ENCODE measurements around the gene POLN. TPM values are rescaled to one million over a fixed set of nuclear protein-coding genes. Genes with fewer than 3 reads are reported as not detected.
"Not testable (repeated sequence)": the region's sequence is repeated elsewhere in the genome, so short reads cannot be mapped to it uniquely, and the experiment has no call there.

POLN gene
- total RNA-seq, 1 donor from 2014 or later, result 7.6 TPM

DNA sequence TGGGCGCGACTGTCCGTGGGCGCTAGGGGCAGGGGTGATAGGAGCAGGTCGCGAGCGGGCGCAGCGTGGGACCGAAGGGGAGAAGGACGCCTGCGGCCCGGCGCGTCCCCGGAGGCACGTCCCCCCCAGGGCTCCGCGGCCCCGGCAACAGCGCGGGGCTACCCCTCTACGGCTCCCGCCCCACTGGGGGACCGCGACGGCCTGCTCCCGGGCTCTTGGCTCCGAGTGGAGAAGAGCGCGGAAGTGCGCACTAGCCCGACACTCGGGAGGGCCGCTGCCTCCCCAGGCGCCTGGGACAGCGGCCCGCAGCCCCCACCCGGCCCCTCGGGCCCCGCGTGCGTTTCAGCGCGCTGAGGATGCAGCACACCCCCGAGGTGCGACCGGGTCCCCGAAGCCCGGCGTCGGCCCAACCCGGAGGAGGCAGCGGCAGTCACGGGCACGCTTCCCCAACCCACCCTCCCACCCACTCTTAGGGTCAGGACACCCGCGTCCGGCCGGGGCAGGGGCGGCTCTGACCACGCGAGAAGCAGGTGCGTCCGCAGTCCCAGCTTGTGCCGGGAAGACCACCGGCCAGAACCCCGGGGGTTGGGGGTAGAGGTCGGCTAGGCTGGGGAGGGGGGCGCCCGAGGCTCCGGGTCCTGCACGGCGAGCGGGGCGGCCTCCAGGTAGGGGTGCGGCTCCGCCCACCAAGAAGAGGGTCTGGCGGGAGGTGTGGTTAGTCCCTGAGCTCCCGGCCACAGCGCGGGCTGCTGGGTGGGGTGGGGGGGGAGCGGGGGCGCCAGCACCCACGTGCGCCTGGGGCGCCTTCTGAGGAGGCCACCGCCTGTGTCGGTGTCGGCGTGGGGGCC, 201.3 kb downstream of the POLN start:
- DNase-seq, result no peak

DNA sequence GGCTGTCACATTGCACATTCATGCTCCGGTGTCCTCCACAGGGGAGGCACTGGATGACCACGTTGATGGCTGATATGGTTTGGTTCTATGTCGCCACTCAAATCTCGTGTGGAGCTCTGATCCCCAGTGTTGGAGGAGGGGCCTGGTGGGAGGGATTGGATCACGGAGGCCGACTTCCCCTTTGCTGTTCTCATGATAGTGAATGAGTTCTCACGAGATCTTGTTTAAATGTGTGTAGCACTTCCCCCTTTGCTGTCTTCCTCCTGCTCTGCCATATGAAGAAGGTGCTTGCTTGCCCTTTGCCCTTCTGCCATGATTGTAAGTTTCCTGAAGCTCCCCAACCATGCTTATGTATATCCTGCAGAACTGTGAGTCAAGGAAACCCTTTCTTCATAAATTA, 205.1 kb downstream of the POLN start:
- DNase-seq, result no peak

DNA sequence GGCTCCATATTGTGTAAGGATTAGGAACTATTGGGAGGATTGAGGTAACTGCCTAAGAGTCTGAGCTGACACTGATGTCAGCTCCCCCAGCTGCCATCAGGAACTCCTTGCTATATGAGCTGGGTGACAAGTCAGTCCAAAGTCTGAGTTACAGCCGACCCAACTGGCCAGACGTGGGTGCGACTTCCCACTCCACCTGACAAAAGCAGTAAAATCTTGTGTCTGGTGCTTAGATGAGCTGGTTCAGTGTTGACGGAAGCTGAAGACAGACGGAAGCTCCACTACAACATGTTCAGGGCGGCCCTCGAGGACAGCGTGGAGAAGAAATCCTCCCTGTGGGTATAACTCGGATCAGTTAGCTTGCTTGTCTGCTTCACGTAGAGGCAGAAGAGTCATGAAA, 205.6 kb downstream of the POLN start:
- DNase-seq, result no peak

DNA sequence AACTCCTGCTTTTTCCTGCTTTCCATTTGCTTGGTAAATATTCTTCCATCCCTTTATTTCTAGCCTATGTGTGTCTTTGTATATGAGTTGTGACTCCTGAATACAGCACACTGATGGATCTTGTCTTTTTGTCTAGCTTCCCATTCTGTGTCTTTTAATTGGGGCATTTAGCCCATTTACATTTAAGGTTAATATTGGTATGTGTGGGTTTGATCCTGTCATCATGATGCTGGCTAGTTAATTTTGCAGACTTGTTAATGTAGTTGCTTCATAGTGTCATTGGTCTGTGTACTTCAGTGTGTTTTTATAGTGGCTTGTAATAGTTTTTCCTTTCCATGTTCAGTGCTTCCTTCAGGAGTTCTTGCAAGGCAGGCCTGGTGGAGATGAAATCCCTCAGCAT, 210.8 kb downstream of the POLN start:
- DNase-seq, result not testable (repeated sequence)

DNA sequence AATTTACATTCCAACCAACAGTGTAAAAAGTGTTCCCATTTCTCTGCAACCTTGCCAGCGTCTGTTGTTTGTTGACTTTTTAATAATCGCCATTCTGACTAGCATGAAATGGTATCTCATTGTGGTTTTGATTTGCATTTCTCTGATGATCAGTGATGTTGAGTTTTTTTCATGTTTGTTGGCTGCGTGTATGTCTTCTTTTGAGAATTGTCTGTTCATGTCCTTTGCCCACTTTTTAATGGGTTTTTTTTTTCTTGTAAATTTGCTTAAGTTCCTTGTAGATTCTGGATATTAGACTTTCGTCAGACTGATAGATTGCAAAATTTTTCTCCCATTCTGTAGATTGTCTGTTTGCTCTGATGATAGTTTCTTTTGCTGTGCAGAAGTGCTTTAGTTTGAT, 214.8 kb downstream of the POLN start:
- DNase-seq, result not testable (repeated sequence)

DNA sequence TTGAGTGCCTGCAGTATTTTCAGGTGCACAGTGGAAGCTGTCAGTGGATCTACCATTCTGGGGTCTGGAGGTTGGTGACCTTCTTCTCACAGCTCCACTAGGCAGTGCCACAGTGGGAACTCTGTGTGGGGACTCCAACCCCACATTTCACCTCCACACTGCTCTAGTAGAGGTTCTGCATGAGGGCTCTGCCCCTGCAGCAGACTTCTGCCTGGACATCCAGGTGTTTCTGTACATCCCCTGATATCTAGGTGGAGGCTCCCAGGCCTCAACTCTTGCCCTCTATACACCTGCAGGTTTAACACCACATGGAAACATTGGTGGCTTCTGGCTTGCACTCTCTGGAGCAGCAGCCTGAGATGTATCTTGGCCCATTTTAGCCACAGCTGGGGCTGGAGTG, 216.1 kb downstream of the POLN start:
- DNase-seq, result no peak

DNA sequence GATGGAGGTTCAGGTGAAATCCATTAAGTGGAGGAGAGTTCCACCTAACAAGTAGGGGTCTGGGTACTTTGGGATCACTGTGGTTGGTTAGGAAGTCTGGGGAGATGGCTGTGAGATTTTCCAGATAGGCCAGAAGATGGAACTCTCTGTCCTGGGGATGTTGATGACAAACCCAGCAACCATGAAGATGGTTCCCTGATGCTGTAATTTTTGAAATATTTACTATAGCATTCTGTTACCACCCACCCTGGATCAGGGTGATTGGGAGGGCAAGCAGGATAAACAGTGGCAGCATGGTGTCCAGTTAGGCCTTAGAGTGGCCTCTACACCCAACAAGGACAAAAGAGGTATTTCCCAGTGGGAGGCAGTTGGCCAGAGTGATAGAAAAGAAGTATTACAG, 217.2 kb downstream of the POLN start:
- no peak for DNase-seq

Small RNA genes within 50 kb of the gene (small RNA-seq; reads per million reads assigned to genes)
- not detected for gene COX6B1P5 (ENCODE audit: low replicate concordance)

Other genes starting within 250 kb of the POLN start
- 33.1 TPM for gene NELFA, start 233.1 kb downstream of the POLN start, total RNA-seq
- gene NAT8L, start 182.8 kb downstream of the POLN start, total RNA-seq, result 0.51 TPM
- gene HAUS3, start within 50 bp of the POLN start, total RNA-seq, result 19.4 TPM
- gene MXD4, start 20.0 kb upstream of the POLN start, total RNA-seq, result 34.0 TPM
- 10.1 TPM for gene ZFYVE28, start 176.5 kb upstream of the POLN start, total RNA-seq
- gene CFAP99, start 176.8 kb upstream of the POLN start, total RNA-seq, result not detected
- gene RNF4, start 227.0 kb upstream of the POLN start, total RNA-seq, result 35.7 TPM

All from tongue (tissue), 3 donors.